HepG2 (cell line): ENCODE measurements around the gene RCCD1.

Experiments used
- CTCF ChIP-seq: sonication (generic); formaldehyde crosslinking; IDR thresholded peaks from 2 replicates; pipeline ENCODE4 v1.5.0; 2020; ENCODE audit warnings: mild to moderate bottlenecking, missing genetic modification reagents, moderate library complexity
- DR1 ChIP-seq: sonication (generic); formaldehyde crosslinking; IDR thresholded peaks from 2 replicates; pipeline ENCODE4 v1.8.0; 2021; ENCODE audit warnings: mild to moderate bottlenecking, missing genetic modification reagents, inconsistent platforms
- FOXK2 ChIP-seq: fragments of 450-650 bp; IDR thresholded peaks from 2 replicates; pipeline ENCODE4 v1.6.1; 2016
- ZFP36L2 ChIP-seq: sonication (generic); formaldehyde crosslinking; IDR thresholded peaks from 2 replicates; pipeline ENCODE4 v1.4.0; 2020; ENCODE audit warnings: missing genetic modification reagents
- ZNF224 ChIP-seq: sonication (generic); formaldehyde crosslinking; IDR thresholded peaks from 2 replicates; pipeline ENCODE4 v1.5.0; 2020; ENCODE audit warnings: mild to moderate bottlenecking, missing genetic modification reagents
- ZNF704 ChIP-seq: sonication (generic); formaldehyde crosslinking; IDR thresholded peaks from 2 replicates; pipeline ENCODE4 v1.8.1; 2023; ENCODE audit warnings: mild to moderate bottlenecking, inconsistent platforms, moderate library complexity, missing genetic modification reagents, borderline replicate concordance

- no peak for TF ChIP-seq ZNF704 (CRISPR knock-in tag)
- TF ChIP-seq ZFP36L2, result no peak
- no peak for TF ChIP-seq DR1 (CRISPR knock-in tag)
- TF ChIP-seq FOXK2, result no peak
- TF ChIP-seq ZNF224, result no peak
- TF ChIP-seq CTCF (CRISPR knock-in tag), result no peak
These were observed 1.1 kb downstream of the RCCD1 start for GRCh38 chr15:90955624-90956273.
